ENCODE measurements around the gene GGCT. TPM values are rescaled to one million over a fixed set of nuclear protein-coding genes. Genes with fewer than 3 reads are reported as not detected.

Gene GGCT
- polyA plus RNA-seq, 1 donor (not counting 4 experiments of a cell fraction or from before 2014, with no cell fraction given) = 59.8 TPM

- Histone ChIP-seq H3K9ac (ENCODE audit: control insufficient read depth, extremely low read depth, insufficient read depth, low read length) (no peak overlapping the region), H3K4me1 (ENCODE audit: control insufficient read depth, extremely low read depth, insufficient read depth, low read length) (peaks cover 42% of the 10 kb centered on the region)
These were observed 48.5 kb upstream of the GGCT start for GRCh38 chr7:30553141-30553540.

GRCh38 chr7:30552330-30552729 is 47.7 kb upstream of the GGCT start:
- TF ChIP-seq EZH2 (IDR thresholded peaks at IDR 0.05; ENCODE audit: low read length) (no peak), CTCF (optimal IDR thresholded peaks at IDR 0.05 in 1 of 3, IDR thresholded peaks at IDR 0.05 in 1 of 3, conservative IDR thresholded peaks at IDR 0.05 in 1 of 3; ENCODE audit: extremely low read depth in 1 of 3, insufficient read depth in 2 of 3, low read length in 3 of 3) (no peak)
- H4K20me1 ChIP-seq (ENCODE audit: control insufficient read depth, extremely low read depth, insufficient read depth, low read length) = no peaks in the 10 kb centered on the region
- peaks cover 42% of the 10 kb centered on the region for H3K4me1 ChIP-seq (ENCODE audit: control insufficient read depth, extremely low read depth, insufficient read depth, low read length)
- no peaks in the 10 kb centered on the region for H3K9me3 ChIP-seq (ENCODE audit: control insufficient read depth, low read depth, low read length)
- H3K9me1 ChIP-seq (ENCODE audit: control insufficient read depth, extremely low read depth, insufficient read depth, low read length) = no peaks in the 10 kb centered on the region
- H2AFZ ChIP-seq (ENCODE audit: control insufficient read depth, low read length) = no peak overlapping the region
- H3K27ac ChIP-seq (ENCODE audit: control insufficient read depth, insufficient read depth, low read length) = no peak overlapping the region
- no peak overlapping the region for H3K4me3 ChIP-seq (ENCODE audit: control insufficient read depth in 2 of 3, extremely low read depth in 1 of 3, insufficient read depth in 2 of 3, low read depth in 1 of 3, low read length in 3 of 3)
- FAIRE-seq (no peak), DNase-seq (ENCODE audit: low read depth, low spot score) (no peak)
- no peaks in the 10 kb centered on the region for H3K79me2 ChIP-seq (ENCODE audit: control insufficient read depth, insufficient read depth, low read length)
- H3K4me2 ChIP-seq (ENCODE audit: control insufficient read depth, extremely low read depth, insufficient read depth, low read depth, low read length) = no peak overlapping the region
- dilution Hi-C loops (cut with MboI; ENCODE audit: extremely low pct_ligation_motif_present, low sequenced_read_pairs) = no loop called here
- H3K27me3 ChIP-seq (ENCODE audit: control insufficient read depth, extremely low read depth, insufficient read depth, low read length) = no peaks in the 10 kb centered on the region
- H3K9ac ChIP-seq (ENCODE audit: control insufficient read depth, extremely low read depth, insufficient read depth, low read length) = no peak overlapping the region
- peaks cover 0 to 1% of the 10 kb centered on the region in 2 experiments for H3K36me3 ChIP-seq (ENCODE audit: control insufficient read depth in 2 of 2, extremely low read depth in 1 of 2, insufficient read depth in 2 of 2, low read length in 2 of 2)

More at GRCh38 chr7:30553141-30553540, 48.5 kb upstream of the GGCT start:
- Histone ChIP-seq H3K27me3 (ENCODE audit: control insufficient read depth, extremely low read depth, insufficient read depth, low read length) (no peaks in the 10 kb centered on the region), H3K9me3 (ENCODE audit: control insufficient read depth, low read depth, low read length) (no peaks in the 10 kb centered on the region), H4K20me1 (ENCODE audit: control insufficient read depth, extremely low read depth, insufficient read depth, low read length) (no peaks in the 10 kb centered on the region), H3K4me2 (ENCODE audit: control insufficient read depth, extremely low read depth, insufficient read depth, low read depth, low read length) (no peak overlapping the region), H3K79me2 (ENCODE audit: control insufficient read depth, insufficient read depth, low read length) (no peaks in the 10 kb centered on the region), H2AFZ (ENCODE audit: control insufficient read depth, low read length) (no peak overlapping the region), H3K36me3 (ENCODE audit: control insufficient read depth in 2 of 2, extremely low read depth in 1 of 2, insufficient read depth in 2 of 2, low read length in 2 of 2) (peaks cover 0 to 1% of the 10 kb centered on the region in 2 experiments), H3K4me3 (ENCODE audit: control insufficient read depth in 2 of 3, extremely low read depth in 1 of 3, insufficient read depth in 2 of 3, low read depth in 1 of 3, low read length in 3 of 3) (no peak overlapping the region), H3K9me1 (ENCODE audit: control insufficient read depth, extremely low read depth, insufficient read depth, low read length) (no peaks in the 10 kb centered on the region), H3K27ac (ENCODE audit: control insufficient read depth, insufficient read depth, low read length) (no peak overlapping the region)
- DNase-seq (ENCODE audit: low read depth, low spot score) = no peak
- dilution Hi-C loops (cut with MboI; ENCODE audit: extremely low pct_ligation_motif_present, low sequenced_read_pairs) = no loop called here
- TF ChIP-seq EZH2 (IDR thresholded peaks at IDR 0.05; ENCODE audit: low read length) (no peak), CTCF (optimal IDR thresholded peaks at IDR 0.05 in 1 of 3, IDR thresholded peaks at IDR 0.05 in 1 of 3, conservative IDR thresholded peaks at IDR 0.05 in 1 of 3; ENCODE audit: extremely low read depth in 1 of 3, insufficient read depth in 2 of 3, low read length in 3 of 3) (no peak)
- no peak for FAIRE-seq
